HG02981 (cell line): Measurements from ENCODE around the gene ADPRH.
"Not testable (repeated sequence)": the region's sequence is repeated elsewhere in the genome, so short reads cannot be mapped to it uniquely, and the experiment has no call there.

Experiments used
- ATAC-seq: cut with Tn5 transposase; IDR thresholded peaks from one replicate; pipeline ENCODE4 v1.9.1; 2021; ENCODE audit warnings: mild to moderate bottlenecking, moderate library complexity; ENCODE audit not compliant: unreplicated experiment

Gene ADPRH

DNA sequence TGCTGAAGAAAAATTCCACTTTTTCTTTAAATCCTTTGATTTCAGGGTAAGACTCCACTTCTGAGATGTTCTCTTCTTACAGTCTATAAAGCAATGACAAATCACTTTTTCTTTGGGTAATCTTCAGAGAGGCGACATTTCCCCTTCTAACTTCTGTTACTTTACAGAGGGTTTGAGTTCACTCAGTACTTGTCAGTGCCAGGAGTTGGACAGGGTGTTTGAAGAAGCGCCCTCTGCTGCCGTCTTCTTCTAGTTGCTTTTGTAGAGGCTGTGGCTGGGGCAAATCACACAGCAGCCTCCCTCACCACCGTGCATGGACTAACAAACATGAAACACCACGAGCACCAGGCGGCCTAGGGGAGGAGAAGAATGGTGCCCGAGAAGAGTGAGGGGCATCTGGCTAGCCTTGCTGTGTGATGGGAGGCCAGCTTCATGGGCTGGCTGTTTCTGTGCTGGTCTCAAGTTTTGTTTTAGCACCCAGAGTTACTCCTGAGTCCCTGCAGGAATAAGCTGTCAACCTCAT, 19.8 kb upstream of the ADPRH start, which contains the start of gene CD80:
TSS of gene CD80 (minus strand) at position 174 of the 523 bp plus-strand sequence. CDS start 1,886 bp downstream, outside the sequence.
- ATAC-seq, result peak; percentile 62

DNA sequence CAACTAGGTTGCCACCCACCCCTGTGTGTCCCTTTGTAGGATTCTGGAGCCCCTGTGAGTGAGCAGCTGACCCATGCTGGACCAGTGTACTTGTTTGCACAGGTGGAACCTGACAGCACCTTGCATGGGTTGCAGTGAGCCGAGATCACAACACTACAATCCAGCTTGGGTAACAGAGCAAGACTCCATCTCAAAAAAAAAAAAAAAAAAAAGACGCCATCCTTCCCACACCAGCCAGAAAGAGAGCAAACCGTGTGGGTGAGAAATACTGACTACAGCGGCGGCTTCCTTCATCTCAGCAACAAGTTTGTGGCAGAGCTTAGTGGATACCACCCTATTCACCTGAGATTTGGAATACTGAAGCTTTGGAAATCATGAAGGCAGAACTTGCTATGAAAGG, 19.1 kb upstream of the ADPRH start:
- ATAC-seq, result no peak

- ATAC-seq, result peak; percentile 73
Measured at GRCh38 chr3:119562307-119562961, 16.9 kb upstream of the ADPRH start.

DNA sequence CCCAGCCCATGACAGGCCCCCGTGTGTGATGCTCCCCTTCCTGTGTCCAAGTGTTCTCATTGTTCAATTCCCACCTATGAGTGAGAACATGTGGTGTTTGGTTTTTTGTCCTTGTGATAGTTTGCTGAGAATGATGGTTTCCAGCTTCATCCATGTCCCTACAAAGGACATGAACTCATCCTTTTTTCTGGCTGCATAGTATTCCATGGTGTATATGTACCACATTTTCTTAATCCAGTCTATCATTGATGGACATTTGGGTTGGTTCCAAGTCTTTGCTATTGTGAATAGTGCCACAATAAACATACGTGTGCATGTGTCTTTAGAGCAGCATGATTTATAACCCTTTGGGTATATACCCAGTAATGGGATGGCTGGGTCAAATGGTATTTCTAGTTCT, 16.0 kb upstream of the ADPRH start:
- ATAC-seq, result not testable (repeated sequence)

GRCh38 chr3:119569156-119569555, 10.1 kb upstream of the ADPRH start:
- no peak for ATAC-seq

DNA sequence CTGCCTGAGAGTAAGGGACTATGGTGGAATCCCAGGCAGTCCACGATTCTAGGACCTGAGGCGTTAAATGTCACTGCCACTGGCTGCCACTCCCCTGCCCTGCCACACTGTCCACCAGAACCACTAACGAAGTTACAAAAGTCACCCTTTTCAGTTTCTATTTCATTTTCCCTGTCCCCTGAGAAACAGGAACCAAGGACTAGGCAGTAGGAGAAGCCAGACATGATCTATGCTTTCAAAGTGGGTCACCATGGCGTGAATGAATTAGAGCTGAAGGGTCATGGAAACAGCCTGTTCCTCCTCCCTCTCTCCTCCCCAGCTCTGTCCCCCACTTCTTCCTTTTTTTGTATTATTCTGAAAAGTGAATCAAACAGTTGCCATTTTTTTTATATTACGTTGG, 9.1 kb upstream of the ADPRH start:
- no peak for ATAC-seq

DNA sequence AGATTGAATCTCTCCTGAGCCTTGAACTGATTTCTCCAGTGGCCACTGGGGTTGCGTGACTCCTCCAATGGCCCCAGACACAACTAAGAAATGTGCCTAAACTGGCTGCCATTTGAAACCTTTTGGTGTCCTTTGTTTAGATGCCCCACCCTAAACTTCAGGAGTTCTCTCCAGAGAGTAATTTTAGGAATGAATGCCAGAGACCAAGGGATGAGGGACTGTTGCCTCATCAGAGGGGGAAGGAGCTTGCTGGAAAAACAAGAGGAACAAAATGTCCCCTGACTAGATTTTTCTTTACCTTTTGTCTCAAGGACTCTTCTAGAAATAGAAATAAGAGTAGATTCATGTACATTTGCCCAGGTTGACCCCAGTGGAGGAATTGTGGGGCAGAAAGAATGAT, 8.1 kb upstream of the ADPRH start:
- ATAC-seq, result no peak

DNA sequence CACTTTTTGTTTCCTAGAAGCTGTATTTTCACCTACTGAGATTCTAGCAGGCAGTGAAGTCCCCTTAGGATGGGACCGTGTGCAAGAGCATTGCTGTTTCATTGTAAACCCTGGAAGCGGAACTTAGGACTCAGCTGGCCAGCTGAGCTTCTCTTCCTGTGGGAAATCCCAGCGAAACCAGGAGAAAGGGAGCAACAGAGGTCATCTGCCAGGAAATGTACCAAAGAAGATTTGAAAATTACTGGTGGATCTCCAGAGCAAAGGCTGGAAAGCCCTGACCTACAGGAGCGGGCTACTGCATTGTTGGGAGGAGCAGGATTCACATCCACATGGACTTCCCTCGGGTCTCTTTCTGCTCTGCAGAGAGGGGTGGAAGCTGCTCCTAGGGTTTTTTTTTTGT, 7.6 kb upstream of the ADPRH start:
- ATAC-seq, result no peak

DNA sequence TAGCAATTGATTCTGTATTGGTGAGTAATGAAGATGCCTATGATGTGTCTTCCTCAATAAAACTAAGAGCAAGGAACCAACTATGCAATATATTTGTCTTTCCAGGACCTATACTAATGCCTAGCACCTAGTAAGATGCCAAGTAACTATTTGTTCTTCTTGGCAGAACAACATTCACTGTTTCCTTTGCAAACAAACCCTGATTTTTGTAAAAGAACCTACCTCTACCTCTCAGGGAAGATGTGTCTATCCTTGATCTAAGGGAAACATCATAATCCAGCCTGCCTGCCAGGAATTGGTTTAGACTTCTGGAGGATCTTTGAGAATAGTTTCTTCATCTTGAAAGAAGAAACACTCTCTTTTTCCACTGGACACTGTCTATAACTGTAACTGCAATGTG, 3.8 kb upstream of the ADPRH start:
- no peak for ATAC-seq

GRCh38 chr3:119580067-119580760, 922 bp downstream of the ADPRH start:
- ATAC-seq, result peak; percentile 77

- ATAC-seq, result no peak
Measured at GRCh38 chr3:119582178-119582577, 2.9 kb downstream of the ADPRH start.

DNA sequence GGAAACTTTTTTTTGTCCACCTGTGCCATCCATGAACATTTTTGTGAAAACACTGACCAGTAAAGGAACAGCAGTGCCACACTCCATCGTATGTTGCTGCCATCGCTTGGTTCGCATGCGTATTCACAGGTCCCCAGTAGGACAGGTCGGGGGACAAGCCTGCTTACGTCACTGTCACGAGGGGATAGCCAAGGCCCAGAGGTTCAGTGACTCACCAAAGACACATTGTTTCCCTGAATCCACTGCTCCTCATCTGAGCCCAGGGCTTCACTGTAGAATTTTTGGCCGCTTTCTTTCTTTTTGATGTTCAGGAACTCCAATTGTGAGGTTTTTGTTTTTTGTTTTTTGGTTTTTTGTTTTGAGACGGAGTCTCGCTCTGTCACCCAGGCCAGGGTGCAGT, 5.9 kb downstream of the ADPRH start:
- no peak for ATAC-seq

DNA sequence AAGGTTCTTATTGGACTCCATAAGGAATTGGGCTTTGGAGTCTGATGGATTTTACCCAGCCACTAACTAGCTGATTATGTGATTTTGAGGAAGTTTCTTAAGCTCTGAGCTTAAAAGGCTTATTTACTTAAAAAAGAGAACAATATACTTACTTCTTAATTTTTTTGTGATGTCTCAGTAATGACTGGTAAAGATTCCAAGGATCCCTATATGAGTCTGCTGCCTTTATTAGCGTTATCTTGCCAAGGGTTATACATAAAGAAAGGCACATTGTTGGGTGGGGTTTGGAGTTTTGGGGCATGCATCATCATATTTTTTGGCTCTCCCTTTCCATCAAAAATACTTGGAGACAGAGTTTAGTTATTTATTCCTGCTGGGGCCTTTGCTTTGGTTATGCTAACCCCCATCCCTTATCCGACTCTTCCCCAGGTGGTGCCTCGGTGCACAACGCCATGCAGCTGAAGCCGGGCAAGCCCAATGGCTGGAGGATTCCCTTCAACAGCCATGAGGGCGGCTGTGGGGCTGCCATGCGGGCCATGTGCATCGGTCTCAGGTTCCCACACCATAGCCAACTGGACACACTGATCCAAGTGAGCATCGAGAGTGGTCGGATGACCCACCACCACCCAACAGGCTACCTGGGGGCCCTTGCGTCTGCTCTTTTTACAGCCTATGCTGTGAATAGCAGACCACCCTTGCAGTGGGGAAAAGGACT, 6.7 kb downstream of the ADPRH start:
- ATAC-seq, result no peak

DNA sequence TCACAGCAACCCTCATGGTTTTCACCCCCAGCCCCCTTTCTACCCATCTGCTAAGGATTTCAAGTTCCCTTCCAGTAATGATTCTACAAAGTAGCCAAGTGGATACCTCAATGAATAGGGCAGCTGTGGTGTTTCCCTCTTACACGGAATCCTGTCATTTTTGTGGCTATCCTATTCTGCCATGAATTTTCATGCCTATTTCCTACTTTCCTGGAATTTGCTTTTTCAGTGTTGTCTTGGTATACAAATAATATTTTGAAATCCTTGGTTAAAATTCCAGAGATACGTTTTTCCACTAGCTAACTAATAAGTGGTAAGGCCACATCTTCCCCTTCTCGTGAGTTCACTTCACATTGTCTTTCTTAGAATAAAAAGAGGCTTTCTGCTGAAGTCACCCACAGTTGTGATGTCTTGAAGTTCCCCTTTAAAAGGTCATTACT, 7.5 kb downstream of the ADPRH start:
- no peak for ATAC-seq

- no peak for ATAC-seq
Measured at GRCh38 chr3:119588112-119588511, 8.8 kb downstream of the ADPRH start.

GRCh38 chr3:119589102-119589773, 9.9 kb downstream of the ADPRH start:
- ATAC-seq, result no peak

- ATAC-seq, result no peak
Measured at GRCh38 chr3:119590706-119591105, 11.4 kb downstream of the ADPRH start.

GRCh38 chr3:119592861-119593260, 13.6 kb downstream of the ADPRH start:
- ATAC-seq, result no peak

DNA sequence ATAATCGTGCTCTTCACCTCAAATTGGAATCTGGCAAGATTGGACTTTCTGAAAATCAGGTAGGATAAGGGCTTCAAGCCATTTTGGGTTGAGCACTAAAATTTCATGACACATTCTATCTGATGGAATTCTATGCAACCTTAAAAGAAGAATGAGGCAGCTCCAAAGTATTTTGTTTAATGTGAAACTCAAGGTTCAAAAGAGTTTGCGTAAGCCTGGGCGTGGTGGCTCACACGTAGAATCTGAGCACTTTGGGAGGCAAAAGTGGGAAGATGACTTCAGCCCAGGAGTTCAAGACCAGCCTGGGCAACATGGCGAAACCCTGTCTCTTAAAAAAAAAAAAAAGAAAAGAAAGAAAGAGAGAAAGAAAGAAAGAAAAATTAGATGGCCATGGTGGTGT, 14.8 kb downstream of the ADPRH start:
- ATAC-seq, result no peak

DNA sequence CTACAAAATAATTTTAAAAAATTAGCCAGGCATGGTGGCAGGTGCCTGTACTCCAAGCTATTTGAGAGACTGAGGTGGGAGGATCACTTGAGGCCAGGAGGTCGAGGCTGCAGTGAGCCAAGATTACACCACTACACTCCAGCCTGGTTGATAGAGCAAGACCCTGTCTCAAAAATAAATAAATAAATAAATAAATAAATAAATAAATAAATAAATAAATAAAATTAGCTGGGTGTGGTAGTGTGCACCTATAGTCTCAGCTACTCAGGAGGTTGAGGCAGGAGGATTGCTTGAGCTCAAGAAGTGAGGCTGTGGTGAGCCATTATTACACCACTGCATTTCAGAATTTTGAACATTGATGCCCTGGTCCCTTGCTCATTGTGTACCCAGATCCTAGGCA, 15.6 kb downstream of the ADPRH start:
- ATAC-seq, result not testable (repeated sequence)
